Retinal pigment epithelial cell (primary cell): ENCODE results near the gene CHID1.
A peak's percentile ranks its signal among the peaks of the same experiment; 100 is the strongest.

Experiments used
- DNase-seq: peaks from one replicate; pipeline ENCODE4 v3.0.0-alpha.2; 2010; ENCODE audit warnings: low read depth
- H3K4me3 ChIP-seq: 2 replicates; pipeline ENCODE4 v1.5.1; 2011; ENCODE audit warnings: mild to moderate bottlenecking, low read length, control low read depth, moderate library complexity
- CTCF ChIP-seq: conservative IDR thresholded peaks from 2 replicates; pipeline ENCODE4 v1.5.1; 2011; ENCODE audit warnings: low read depth, low read length, control low read depth, inconsistent platforms

Gene CHID1

GRCh38 chr11:875769-876301, 34.8 kb downstream of the CHID1 start:
- H3K4me3 ChIP-seq, result no peak overlapping the region
- no peak for DNase-seq
- TF ChIP-seq CTCF, result no peak

- TF ChIP-seq CTCF, result no peak
- no peak overlapping the region for H3K4me3 ChIP-seq
- DNase-seq, result no peak
These were observed 35.4 kb downstream of the CHID1 start for GRCh38 chr11:875203-875602.

GRCh38 chr11:873706-874105, 36.9 kb downstream of the CHID1 start:
- no peak overlapping the region for H3K4me3 ChIP-seq
- DNase-seq, result no peak
- no peak for TF ChIP-seq CTCF

- TF ChIP-seq CTCF, result no peak
- DNase-seq, result no peak
These were observed 37.8 kb downstream of the CHID1 start for GRCh38 chr11:872799-873198.

GRCh38 chr11:871472-871871, 39.1 kb downstream of the CHID1 start:
- no peak overlapping the region for H3K4me3 ChIP-seq
- TF ChIP-seq CTCF, result no peak
- DNase-seq, result no peak

More at GRCh38 chr11:872799-873198, 37.8 kb downstream of the CHID1 start:
- no peak overlapping the region for H3K4me3 ChIP-seq

GRCh38 chr11:870418-870817, 40.2 kb downstream of the CHID1 start:
- H3K4me3 ChIP-seq, result no peak overlapping the region
- DNase-seq, result no peak
- no peak for TF ChIP-seq CTCF

GRCh38 chr11:870127-870413, 40.5 kb downstream of the CHID1 start:
- peak; percentile 38 for TF ChIP-seq CTCF
- H3K4me3 ChIP-seq, result no peak overlapping the region
- no peak for DNase-seq
